Stomach (tissue), 4 donors: Measurements from ENCODE around the gene THUMPD2.

Experiments used
- CTCF ChIP-seq, 7 experiments: fragments of 450-650 bp in 4 of 7; fragments of 200-600 bp in 3 of 7; sonication (generic) in 3 of 7; IDR thresholded peaks; one replicate each; pipeline ENCODE4 v1.5.1; 2016 to 2019; ENCODE audit warnings: antibody characterized with exemption in 7 of 7, control low read depth in 2 of 7, mild to moderate bottlenecking in 1 of 7
- EP300 ChIP-seq: sonication (generic); formaldehyde crosslinking; IDR thresholded peaks from one replicate; pipeline ENCODE4 v1.6.1; 2017; ENCODE audit warnings: antibody characterized with exemption
- POLR2A ChIP-seq, 4 donors: fragments of 450-650 bp; IDR thresholded peaks; one replicate each; pipeline ENCODE4 v1.6.1; 2016; ENCODE audit warnings: antibody characterized with exemption in 4 of 4, control low read depth in 2 of 4, mild to moderate bottlenecking in 1 of 4, moderate library complexity in 1 of 4

GRCh38 chr2:39772086-39772811, 6.8 kb downstream of the THUMPD2 start:
- TF ChIP-seq CTCF (IDR thresholded peaks at IDR 0.05) (no peak), EP300 (no peak), POLR2A (IDR thresholded peaks at IDR 0.05) (no peak)
